ENCODE results near the gene OR2A7. TPM values are rescaled to one million over a fixed set of nuclear protein-coding genes. Genes with fewer than 3 reads are reported as not detected.
"Not testable (repeated sequence)": the region's sequence is repeated elsewhere in the genome, so short reads cannot be mapped to it uniquely, and the experiment has no call there.

Gene OR2A7, protein sequence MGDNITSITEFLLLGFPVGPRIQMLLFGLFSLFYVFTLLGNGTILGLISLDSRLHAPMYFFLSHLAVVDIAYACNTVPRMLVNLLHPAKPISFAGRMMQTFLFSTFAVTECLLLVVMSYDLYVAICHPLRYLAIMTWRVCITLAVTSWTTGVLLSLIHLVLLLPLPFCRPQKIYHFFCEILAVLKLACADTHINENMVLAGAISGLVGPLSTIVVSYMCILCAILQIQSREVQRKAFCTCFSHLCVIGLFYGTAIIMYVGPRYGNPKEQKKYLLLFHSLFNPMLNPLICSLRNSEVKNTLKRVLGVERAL
- total RNA-seq = under 1 TPM; 0.42 to 0.71 (median 0.58) TPM

DNA sequence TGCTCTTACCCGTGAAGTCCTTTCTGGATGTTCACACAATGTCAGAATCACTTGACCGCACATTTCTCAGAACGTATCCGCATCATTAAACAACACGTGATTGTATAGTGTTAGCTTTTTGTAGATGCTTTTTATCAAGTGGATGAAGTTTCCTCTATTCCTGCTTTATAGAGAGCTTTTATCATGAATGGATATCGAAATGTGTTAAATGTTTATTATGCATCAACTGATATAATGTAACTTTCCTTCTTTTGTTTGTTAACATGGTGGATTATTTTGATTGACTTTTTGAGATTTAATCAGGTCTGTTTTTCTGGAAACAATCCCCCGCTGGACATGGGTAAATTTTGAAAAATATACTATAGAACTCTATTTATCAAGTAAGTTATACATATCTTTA lies at the start of gene OR2A7:
TSS of gene OR2A7 (minus strand) at position 101 of the 400 bp plus-strand sequence. CDS start 5,164 bp downstream, outside the sequence.
- H3K9me3 Mint-ChIP-seq; H3K36me3 Mint-ChIP-seq (ENCODE audit: insufficient read depth); ATAC-seq; DNase-seq; H3K4me3 Mint-ChIP-seq; H3K27me3 Mint-ChIP-seq (ENCODE audit: low read depth); H3K4me1 Mint-ChIP-seq (ENCODE audit: low read depth): not testable (repeated sequence)

DNA sequence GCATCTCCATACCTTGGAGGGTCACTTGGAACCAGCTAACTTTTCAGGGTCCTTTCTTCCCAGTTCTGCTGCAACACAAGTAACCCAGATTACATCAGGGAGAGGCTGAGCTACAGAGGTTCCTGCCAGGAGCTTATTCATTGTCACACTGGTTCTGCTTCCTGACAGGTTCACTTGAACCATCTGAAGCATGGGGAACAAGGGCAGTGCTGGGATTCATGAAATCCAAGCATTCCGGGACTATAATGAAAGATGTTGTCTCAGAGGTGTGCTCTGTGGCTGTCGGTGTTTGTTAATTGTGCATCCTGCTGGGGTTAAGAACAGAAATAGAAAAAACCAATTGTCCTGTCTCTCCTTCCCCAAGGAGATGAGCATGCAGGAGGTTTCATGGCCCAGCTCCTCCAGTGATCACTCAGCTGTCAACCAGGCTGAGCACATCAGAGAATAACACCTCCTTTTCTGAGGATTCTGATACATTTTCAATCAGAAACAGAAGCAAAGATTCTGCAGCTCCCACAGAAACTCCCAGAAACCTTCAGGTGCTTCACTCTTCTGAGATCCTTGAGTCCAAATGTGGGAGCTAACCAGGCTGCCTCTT lies 47.4 kb upstream of the OR2A7 start, which contains the start of gene OR2A1:
TSS of gene OR2A1 (plus strand) at position 548 of the 598 bp plus-strand sequence. CDS start 5,706 bp downstream, outside the sequence.
- not testable (repeated sequence) for H3K4me3 Mint-ChIP-seq

DNA sequence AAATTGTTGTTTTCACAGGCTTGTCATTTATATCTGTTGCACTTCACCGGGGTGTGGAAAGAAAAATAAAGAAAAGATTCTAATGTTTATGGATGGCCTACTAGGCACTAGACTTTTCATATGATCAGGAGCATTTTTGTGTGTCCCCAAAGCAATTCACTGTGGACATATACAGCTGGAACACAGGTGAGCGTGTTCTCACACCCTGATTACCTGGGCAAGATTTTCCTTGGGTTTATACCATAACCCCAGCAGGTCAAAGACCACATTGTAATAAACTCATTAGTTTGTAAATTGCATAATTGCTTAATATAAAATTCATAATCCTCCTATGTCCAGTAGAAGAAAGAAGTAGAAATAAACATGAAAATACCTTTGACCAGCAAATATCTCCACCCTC lies 46.6 kb upstream of the OR2A7 start:
- H3K4me3 Mint-ChIP-seq; DNase-seq; H3K9me3 Mint-ChIP-seq; H3K4me1 Mint-ChIP-seq (ENCODE audit: low read depth); ATAC-seq; H3K27me3 Mint-ChIP-seq (ENCODE audit: low read depth); H3K36me3 Mint-ChIP-seq (ENCODE audit: insufficient read depth): not testable (repeated sequence)

More for the DNA sequence above, 47.4 kb upstream of the OR2A7 start, which contains the start of gene OR2A1:
- not testable (repeated sequence) for H3K9me3 Mint-ChIP-seq; H3K36me3 Mint-ChIP-seq (ENCODE audit: insufficient read depth); H3K27me3 Mint-ChIP-seq (ENCODE audit: low read depth); ATAC-seq; DNase-seq; H3K4me1 Mint-ChIP-seq (ENCODE audit: low read depth)

DNA sequence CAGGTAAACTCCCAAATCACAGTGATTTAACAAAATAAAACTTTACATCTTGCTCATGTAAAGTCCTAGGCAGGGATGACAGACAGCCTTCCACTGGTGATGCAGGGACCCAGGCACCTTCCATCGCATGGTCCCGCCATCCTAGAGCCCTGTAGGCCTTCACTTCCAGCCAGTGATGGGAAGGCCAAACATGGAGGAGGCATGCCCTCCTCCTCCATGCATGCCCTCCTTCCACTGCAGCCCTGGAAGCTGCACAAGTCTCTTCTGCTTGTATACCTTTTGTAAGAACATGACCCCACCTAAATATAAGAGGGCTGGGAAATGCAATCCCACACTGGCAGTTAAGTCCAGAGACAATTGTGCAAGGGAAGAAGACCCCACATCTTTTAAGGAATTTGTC lies 45.1 kb upstream of the OR2A7 start:
- H3K27me3 Mint-ChIP-seq (ENCODE audit: low read depth); ATAC-seq: not testable (repeated sequence)

DNA sequence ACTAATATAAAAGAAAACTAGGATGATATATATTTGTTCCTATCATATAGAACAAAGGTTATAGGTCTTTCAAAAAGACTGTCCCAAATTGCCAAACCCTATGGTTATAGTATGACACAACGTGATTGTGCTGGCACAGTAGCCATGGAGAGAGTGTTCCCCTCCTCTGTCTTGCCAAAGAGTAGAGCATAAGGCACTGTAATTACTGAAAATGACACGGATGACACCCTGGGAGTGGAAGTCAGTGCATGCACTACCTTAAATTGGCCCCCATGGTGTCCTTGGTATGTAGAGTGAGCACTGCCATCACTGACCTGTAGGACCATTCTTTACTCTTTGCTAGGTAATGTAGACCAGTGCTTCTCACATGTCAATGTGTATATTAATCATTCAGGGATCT lies 40.6 kb upstream of the OR2A7 start:
- DNase-seq; H3K4me1 Mint-ChIP-seq (ENCODE audit: low read depth); H3K4me3 Mint-ChIP-seq; H3K36me3 Mint-ChIP-seq (ENCODE audit: insufficient read depth); H3K27me3 Mint-ChIP-seq (ENCODE audit: low read depth); H3K9me3 Mint-ChIP-seq; ATAC-seq: not testable (repeated sequence)

More for the DNA sequence above, 45.1 kb upstream of the OR2A7 start:
- not testable (repeated sequence) for H3K36me3 Mint-ChIP-seq (ENCODE audit: insufficient read depth); H3K4me3 Mint-ChIP-seq; H3K9me3 Mint-ChIP-seq; DNase-seq; H3K4me1 Mint-ChIP-seq (ENCODE audit: low read depth)

DNA sequence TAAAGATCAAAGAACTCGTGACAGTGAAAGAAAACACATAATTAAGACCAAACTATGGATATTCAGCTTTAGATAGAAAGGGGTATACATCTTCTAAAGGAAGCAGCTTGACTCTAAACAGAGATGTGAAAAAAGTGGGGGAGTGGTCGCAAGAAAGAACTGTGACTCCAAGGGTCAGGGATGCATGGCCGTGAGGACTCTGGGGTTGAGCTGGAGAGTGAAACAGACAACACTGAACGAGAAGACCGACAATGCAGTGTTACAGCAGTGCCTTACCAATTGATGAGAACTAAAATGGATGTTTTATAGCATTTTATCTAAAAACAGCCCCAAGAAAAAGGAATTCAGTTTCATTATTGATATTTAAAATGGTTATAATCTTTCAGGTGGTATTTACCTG lies 39.0 kb upstream of the OR2A7 start:
- H3K4me1 Mint-ChIP-seq (ENCODE audit: low read depth); ATAC-seq; H3K9me3 Mint-ChIP-seq; H3K4me3 Mint-ChIP-seq; H3K27me3 Mint-ChIP-seq (ENCODE audit: low read depth); DNase-seq; H3K36me3 Mint-ChIP-seq (ENCODE audit: insufficient read depth): not testable (repeated sequence)

DNA sequence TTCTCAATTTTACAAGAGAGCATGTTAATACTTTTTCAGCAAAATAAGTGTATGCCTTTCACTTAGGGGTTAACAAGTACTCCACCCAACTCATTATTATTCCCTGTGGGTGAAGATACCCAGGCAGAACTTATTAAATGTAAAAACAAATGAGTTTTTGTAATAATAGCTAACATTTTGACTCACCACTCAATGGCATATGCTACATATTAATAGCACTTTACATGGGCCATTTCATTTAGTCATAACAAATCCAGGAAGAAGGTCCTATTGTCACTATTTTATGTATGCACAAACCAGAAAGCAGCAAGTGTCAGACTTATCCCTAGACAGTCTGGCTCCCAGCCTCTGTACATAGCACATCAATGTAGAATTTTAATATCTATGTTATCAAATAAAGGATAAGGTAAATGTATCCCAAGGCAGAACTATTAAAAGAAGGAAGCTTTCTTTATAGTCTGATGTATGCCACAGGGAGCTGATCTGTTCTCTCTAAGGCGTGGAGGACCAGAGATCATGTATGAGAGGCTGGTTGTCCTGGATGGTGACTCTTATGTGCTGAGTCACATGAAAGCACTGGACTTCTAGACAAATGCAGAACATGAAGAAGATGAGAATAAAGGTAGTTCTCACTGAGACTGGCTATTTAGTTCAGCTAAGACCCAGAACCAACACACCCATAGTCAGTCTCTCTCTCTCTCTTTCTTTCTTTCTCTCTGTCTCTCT lies 38.1 kb upstream of the OR2A7 start:
- not testable (repeated sequence) for DNase-seq; H3K36me3 Mint-ChIP-seq (ENCODE audit: insufficient read depth)

DNA sequence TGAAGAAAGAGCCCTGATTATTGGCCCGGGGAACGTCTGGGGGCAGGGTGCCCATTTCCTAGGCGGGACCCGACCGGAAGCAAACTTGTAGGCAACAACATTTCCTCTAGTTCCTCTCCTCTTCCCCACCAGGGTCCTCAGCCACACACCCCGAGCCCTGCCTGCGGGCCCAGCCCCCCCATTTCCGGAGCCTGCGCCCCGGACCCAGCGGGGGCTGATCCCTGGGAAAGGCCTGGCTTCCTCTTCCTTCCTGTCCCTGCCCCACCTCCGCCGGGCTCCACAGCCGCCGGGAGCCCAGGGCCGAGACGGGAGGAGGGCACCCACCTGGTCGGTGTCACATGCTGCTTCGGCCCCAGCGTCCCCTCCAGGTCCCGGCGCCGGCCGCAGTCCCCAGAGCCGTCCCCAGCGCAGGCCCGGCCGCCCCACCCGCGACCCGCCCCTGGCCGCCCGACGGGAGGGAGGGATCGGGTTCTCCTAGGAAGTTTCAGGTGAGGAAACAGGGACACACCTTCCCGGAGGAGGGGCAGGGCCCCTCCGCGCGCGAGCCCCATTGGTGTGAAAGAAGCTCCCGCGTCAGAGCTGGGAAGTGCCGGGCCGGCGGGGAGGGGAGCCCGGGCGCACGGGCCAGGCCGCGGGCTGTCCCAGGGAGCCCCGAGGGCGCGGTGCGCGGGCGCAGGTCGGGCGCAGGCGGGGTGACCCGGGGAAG lies 29.4 kb upstream of the OR2A7 start:
- ATAC-seq = peak; percentile 83 to 87
- not testable (repeated sequence) for H3K4me3 Mint-ChIP-seq; H3K9me3 Mint-ChIP-seq; H3K4me1 Mint-ChIP-seq (ENCODE audit: low read depth); DNase-seq; H3K27me3 Mint-ChIP-seq (ENCODE audit: low read depth); H3K36me3 Mint-ChIP-seq (ENCODE audit: insufficient read depth)

More for the DNA sequence above, 38.1 kb upstream of the OR2A7 start:
- H3K4me3 Mint-ChIP-seq; ATAC-seq; H3K4me1 Mint-ChIP-seq (ENCODE audit: low read depth); H3K9me3 Mint-ChIP-seq; H3K27me3 Mint-ChIP-seq (ENCODE audit: low read depth): not testable (repeated sequence)

DNA sequence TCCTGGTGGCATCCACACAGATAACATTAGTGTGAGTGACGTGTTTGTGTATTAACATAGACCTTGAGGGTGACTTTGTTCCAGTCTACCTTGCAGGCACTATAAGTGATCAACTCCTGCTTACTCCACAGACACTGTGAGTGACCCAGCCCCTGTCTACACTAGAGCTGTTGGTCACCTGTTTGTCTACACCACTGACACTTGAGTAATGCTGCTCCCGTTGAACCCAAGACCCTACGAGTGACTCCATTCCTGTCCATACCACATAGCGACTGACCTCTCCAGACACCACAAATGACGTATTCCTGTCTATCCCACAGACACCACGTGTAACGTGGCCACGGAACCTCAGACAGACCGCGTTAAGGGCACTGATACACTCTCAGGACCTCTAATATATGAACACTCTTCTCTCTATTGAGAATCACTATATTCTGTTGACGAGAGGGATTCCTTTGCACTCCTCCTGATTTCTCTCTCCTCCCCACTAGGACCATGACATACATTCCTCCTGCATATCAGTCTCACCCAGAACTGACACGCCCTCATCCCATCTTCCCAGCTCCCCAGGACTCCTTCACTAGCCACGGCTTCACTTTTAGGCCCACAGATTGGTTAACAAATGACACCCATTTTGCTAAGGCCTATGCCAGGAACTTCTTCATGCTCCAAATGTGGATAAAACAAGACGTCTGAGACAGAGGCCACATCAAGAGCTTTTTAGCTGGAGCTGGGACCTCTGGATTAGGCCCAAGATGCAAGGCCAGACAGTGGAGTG lies 28.0 kb upstream of the OR2A7 start:
- not testable (repeated sequence) for H3K4me3 Mint-ChIP-seq; H3K9me3 Mint-ChIP-seq; H3K36me3 Mint-ChIP-seq (ENCODE audit: insufficient read depth); ATAC-seq; DNase-seq; H3K4me1 Mint-ChIP-seq (ENCODE audit: low read depth); H3K27me3 Mint-ChIP-seq (ENCODE audit: low read depth)

DNA sequence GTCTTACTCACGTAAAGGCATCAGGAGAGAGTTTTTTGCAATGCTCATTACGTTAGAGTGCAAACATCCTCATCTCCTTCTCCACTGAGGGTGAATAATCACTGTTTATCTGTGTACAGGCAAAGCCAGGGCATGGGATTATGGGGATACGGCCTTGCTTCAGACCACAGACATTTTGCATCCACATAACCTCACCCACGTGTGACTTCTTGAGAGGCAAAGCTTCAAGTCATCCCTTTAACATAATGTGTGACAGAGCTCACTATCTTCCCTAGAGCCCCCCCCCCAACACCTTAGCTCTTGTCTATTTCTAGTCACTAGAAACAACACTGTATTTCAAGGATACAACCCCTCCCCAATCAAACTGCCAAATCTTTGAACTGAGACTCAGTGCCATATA lies 27.0 kb upstream of the OR2A7 start:
- not testable (repeated sequence) for ATAC-seq; H3K27me3 Mint-ChIP-seq (ENCODE audit: low read depth); H3K36me3 Mint-ChIP-seq (ENCODE audit: insufficient read depth); DNase-seq; H3K4me3 Mint-ChIP-seq; H3K9me3 Mint-ChIP-seq; H3K4me1 Mint-ChIP-seq (ENCODE audit: low read depth)

DNA sequence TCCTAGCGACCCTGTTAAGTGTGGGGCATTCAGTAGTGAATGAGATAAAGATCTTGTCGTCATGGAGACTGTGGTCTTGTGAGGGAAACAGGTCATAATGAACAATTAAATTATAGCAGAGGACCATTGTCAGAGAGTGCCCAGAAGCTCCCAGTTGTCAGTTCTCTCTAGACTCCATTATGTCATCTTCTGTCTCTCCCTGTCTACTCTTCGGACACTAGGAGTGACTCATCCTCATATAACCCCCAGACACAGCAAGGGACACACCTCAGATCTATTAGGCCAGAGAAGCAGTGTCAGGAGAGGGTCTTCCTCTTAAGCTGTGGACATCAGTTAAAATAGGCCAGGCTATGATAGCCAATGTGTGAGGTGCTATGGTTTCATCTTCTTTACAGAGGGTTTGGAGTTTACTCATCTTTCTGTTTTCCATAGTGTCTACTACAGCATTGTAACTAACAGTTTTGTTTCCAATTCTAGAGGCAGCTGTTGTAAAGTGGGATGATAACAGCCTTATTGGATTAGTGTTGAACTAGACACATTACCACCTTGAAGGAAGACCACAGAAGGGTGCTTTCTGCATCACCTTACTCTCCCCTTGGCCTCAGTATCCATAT lies 22.7 kb upstream of the OR2A7 start:
- ATAC-seq; H3K4me1 Mint-ChIP-seq (ENCODE audit: low read depth); H3K9me3 Mint-ChIP-seq; H3K4me3 Mint-ChIP-seq; H3K27me3 Mint-ChIP-seq (ENCODE audit: low read depth); DNase-seq; H3K36me3 Mint-ChIP-seq (ENCODE audit: insufficient read depth): not testable (repeated sequence)

DNA sequence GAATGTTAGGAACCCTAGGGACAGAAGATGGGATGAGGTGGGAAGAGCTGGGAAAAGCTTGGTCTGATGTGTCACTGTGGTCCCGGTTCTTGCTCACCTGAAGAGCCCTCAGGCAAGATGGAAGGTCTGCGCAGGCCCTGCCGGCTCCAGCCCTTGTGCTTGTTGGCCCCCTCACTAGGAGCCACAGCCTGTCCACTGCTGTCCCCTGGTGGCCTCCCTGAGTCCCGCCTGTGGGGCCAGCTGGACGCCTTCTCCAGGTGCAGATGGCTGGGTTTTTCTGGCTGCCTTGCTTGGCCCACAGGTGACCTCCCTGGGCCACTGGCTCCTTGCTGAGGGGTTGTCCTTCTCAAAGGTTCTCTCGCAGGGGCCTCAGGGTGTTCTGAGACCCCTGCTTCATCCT lies 19.1 kb upstream of the OR2A7 start:
- not testable (repeated sequence) for H3K4me1 Mint-ChIP-seq (ENCODE audit: low read depth); H3K27me3 Mint-ChIP-seq (ENCODE audit: low read depth); H3K36me3 Mint-ChIP-seq (ENCODE audit: insufficient read depth); H3K9me3 Mint-ChIP-seq; DNase-seq; ATAC-seq; H3K4me3 Mint-ChIP-seq

DNA sequence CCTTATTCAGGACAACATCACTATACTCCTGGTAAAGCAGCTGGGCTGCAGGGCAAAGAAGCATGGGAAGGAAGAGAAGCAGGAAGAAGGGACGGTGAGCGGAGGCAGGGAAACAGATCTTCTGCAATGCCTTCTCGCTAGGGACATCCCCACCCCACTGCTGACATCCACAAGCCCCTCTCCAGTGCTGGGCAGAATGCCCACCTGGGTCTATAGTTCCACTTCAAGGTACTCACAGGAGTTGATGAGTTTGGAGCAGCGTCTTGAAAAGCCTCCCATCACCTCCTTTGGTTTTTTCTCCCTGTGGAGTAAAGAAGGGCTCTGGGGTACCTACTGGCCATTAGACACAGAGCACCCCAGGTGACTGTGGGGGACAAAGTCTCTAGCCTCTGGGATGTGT lies 17.9 kb upstream of the OR2A7 start:
- H3K4me3 Mint-ChIP-seq; H3K9me3 Mint-ChIP-seq; H3K27me3 Mint-ChIP-seq (ENCODE audit: low read depth): not testable (repeated sequence)

More for the DNA sequence above, 17.9 kb upstream of the OR2A7 start:
- not testable (repeated sequence) for H3K36me3 Mint-ChIP-seq (ENCODE audit: insufficient read depth); DNase-seq; ATAC-seq; H3K4me1 Mint-ChIP-seq (ENCODE audit: low read depth)

Measured in activated T-cell treated with anti-CD3 and anti-CD28 coated beads, Interleukin-2, amount 50 U/mL, for 4 hours (primary cell).